ENCODE results near the gene ITPR1. TPM values are rescaled to one million over a fixed set of nuclear protein-coding genes. Genes with fewer than 3 reads are reported as not detected.

ITPR1 gene
- polyA plus RNA-seq, 6 donors from 2014 or later = 54.8 to 110 (median 87.3) TPM

DNA sequence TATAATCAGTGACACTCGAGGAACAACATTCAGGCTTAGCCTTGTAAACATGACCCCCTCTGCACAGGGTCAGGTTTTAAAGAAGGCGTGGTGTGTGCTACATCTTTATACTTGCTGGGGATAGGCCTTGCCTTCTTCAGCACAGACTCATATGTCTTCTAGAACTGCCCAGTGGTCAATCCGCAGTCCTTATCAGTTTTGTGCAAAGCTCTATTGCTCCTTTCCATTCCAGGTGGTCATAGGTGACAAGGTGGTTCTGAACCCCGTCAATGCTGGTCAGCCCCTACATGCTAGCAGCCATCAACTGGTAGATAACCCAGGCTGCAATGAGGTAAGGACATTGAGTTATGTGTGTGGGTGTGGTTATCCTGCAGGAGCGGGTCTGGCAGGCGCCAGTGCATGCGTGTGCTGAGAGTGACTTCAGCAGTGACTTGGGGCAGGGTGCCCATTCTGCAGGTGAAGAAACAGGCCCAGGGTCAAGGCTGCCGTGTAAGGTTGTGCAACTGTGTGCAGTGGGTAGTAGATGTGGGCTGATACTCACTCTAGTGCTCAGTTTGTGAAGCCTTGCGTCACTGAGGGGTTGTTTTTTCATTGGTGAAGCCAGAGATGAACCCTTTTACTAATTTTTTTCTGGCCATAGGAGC, 150.9 kb downstream of the ITPR1 start:
- Mint-ChIP-seq H3K27ac (peak overlapping the region in 1 of 6 donors; percentile 33), H3K27me3 (no peaks in the 10 kb centered on the region), H3K4me3 (peak overlapping the region in 1 of 8 donors; percentile 5), H3K36me3 (peaks cover 34 to 49% of the 10 kb centered on the region in 2 donors), H3K9me3 (no peaks in the 10 kb centered on the region), H3K4me1 (peaks cover 0 to 4% (median 0%) of the 10 kb centered on the region in 3 donors)
- no peak for ATAC-seq (ENCODE audit: low read depth in 2 of 2)
- no peak for DNase-seq

GRCh38 chr3:4644951-4645350, 151.8 kb downstream of the ITPR1 start:
- H3K4me1 Mint-ChIP-seq = peaks cover 0 to 4% (median 0%) of the 10 kb centered on the region in 3 donors
- no peak overlapping the region for H3K4me3 Mint-ChIP-seq
- ATAC-seq (ENCODE audit: low read depth in 2 of 2) (no peak), DNase-seq (no peak)
- no peaks in the 10 kb centered on the region for H3K27me3 Mint-ChIP-seq
- peaks cover 43 to 58% of the 10 kb centered on the region in 2 donors for H3K36me3 Mint-ChIP-seq
- no peak overlapping the region for H3K27ac Mint-ChIP-seq
- no peaks in the 10 kb centered on the region for H3K9me3 Mint-ChIP-seq

DNA sequence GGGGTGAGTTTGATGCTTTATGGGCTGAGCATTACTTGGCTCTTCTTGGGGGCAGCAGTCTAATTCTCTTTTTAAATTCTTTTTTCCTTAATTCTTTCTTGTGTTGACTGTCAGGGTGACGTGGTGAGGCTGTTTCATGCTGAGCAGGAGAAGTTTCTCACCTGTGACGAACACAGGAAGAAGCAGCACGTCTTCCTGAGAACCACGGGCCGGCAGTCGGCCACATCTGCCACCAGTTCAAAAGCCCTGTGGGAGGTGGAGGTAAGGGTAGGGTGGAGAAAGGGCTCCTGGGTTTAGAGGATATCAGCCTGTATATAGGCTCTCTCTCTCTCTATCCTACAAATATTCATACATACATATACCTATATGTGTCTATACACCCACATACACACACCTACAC, 152.3 kb downstream of the ITPR1 start:
- DNase-seq = no peak
- no peak for ATAC-seq (ENCODE audit: low read depth in 2 of 2)
- Mint-ChIP-seq H3K9me3 (peaks cover 0 to under 1% (median 0%) of the 10 kb centered on the region in 7 donors), H3K27ac (no peak overlapping the region), H3K4me1 (peaks cover 0 to 4% (median 0%) of the 10 kb centered on the region in 3 donors), H3K4me3 (no peak overlapping the region), H3K27me3 (no peaks in the 10 kb centered on the region), H3K36me3 (peaks cover 49 to 63% of the 10 kb centered on the region in 2 donors)

DNA sequence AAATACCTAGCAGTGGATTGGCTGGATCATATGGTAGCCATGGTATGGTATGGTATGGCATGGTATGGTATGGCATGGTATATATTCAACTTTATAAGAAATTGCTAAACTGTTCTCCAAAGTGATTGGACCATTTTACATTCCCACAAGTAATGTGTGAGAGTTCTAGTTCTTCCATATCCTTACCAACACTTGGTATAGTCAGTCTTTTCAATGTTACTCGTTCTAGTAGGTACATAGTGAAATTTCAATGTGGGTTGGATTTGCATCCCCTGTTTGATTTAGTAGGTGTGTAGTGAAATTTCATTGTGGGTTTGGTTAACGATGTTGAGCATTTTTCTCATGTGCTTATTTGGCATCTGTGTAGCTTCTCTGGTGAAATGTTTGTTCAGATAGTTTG, 154.3 kb downstream of the ITPR1 start:
- Mint-ChIP-seq H3K36me3 (peaks cover 54 to 62% of the 10 kb centered on the region in 2 donors), H3K27ac (no peak overlapping the region), H3K27me3 (no peaks in the 10 kb centered on the region), H3K4me1 (peaks cover 0 to 3% (median 0%) of the 10 kb centered on the region in 3 donors), H3K4me3 (peak overlapping the region in 1 of 8 donors; percentile 15), H3K9me3 (peaks cover 0 to 1% (median 0%) of the 10 kb centered on the region in 7 donors)
- DNase-seq (no peak), ATAC-seq (ENCODE audit: low read depth in 2 of 2) (no peak)

DNA sequence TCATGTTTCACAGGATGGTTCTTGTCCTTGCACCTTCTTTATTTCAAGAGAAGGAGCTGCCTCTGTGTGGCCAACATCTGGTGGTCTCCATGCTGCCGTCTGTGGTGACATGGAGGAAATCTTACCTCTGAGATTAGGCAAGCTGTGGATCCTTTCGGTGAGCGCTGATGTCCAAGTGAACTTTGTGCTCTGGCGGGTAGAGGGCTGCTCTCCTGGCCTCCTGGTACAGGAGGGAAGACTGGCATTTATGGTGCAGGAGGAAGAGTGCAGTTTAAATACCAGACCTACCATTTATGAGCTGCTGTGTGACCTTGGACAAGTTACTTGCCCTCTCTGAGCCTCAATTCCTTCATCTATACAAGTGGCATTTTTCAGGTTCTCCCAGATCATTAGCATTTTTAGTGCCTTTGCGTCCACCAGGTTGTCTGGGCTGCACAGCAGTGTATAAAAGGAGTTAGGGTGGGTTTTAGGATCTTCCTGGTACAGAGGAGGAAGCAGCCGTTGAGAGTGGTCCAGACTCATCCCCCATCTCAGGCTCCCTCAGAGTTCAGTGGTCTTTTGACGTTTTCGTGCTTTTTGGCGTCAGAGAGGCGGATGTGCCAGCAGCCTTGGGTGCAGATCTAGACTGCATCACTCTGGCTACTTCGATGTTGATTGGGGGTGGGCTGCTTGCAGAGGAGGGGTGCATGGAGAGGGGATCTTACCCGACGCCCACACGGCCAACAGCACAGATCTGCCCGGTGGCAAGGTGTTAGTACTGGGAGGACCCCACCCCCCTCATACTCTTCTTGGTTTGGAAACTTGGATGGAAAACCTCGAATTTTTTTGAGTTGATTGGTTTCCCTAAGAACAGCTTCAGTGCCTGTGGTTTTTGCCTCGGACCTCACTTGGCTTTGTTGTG, 162.2 kb downstream of the ITPR1 start:
- H3K9me3 Mint-ChIP-seq = peaks cover 0 to 1% (median 0%) of the 10 kb centered on the region in 7 donors
- DNase-seq (no peak), ATAC-seq (ENCODE audit: low read depth in 2 of 2) (no peak)
- no peaks in the 10 kb centered on the region for H3K27me3 Mint-ChIP-seq
- peaks cover 0 to 3% (median 0%) of the 10 kb centered on the region in 3 donors for H3K4me1 Mint-ChIP-seq
- H3K4me3 Mint-ChIP-seq = no peak overlapping the region
- H3K36me3 Mint-ChIP-seq = peaks cover 26 to 44% of the 10 kb centered on the region in 2 donors
- H3K27ac Mint-ChIP-seq = peak overlapping the region in 2 of 6 donors; percentile 18 to 44

DNA sequence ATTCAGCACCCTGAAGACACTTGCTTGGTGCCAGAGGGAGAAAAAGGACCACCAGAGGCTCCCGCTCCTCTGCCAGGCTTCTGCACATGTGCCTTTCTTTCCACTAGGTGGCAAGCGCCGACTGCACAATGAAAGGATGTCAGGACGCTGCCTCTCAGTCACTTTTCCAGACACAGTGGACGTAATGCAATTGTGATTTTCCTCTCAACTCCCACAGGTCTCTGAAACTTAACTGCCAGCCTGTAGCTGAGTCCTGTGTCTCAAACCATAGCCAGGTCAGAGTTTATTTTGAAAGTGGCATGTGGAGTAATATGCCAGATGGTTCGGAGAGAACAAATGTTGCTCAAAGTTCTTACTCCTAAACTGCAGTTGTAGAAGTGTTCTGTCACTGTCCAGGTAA, 162.9 kb downstream of the ITPR1 start:
- peaks cover 21 to 39% of the 10 kb centered on the region in 2 donors for H3K36me3 Mint-ChIP-seq
- no peaks in the 10 kb centered on the region for H3K27me3 Mint-ChIP-seq
- H3K9me3 Mint-ChIP-seq = no peaks in the 10 kb centered on the region
- peak overlapping the region in 4 of 6 donors; percentile 1 to 19 (median 10) for H3K27ac Mint-ChIP-seq
- no peak for ATAC-seq (ENCODE audit: low read depth in 2 of 2)
- H3K4me1 Mint-ChIP-seq = peaks cover 0 to 3% (median 0%) of the 10 kb centered on the region in 3 donors
- no peak for DNase-seq
- H3K4me3 Mint-ChIP-seq = no peak overlapping the region

DNA sequence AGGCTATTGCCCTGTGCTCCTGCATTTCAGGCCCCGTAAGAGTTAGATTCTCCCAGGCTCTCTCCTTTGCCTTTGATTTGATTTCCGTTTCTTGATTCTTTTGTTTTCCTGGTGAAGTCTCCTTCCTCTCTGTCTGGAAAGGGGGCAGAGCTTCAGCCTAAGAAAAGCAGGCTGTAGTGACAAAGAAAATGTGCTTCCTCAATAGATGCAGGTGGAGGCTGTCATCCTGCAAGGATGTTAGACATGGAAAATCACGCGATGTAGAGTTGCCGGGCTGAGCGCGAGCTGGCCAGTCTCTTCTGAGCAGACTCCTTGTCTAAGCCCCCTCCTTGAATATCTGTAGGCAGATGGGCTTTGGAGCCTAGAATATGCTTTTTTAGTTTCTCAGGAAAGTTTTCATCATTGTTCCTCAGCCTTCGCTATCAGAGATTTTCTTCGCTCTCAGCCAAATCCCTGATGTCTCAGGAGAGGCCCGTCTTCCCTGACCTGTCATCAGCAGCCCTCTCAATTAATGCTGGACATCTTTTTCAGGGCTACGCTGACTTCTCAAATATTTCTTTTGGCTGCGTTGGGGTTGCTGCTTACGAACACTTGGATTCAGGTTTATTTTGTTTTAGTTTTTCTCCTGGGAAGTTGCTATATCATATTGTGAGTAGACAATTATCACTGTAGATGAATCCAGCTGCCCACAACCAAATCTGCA, 163.6 kb downstream of the ITPR1 start:
- H3K27ac Mint-ChIP-seq = peak overlapping the region in 1 of 6 donors; percentile 1
- no peak for DNase-seq
- H3K4me3 Mint-ChIP-seq = no peak overlapping the region
- H3K4me1 Mint-ChIP-seq = no peaks in the 10 kb centered on the region
- H3K27me3 Mint-ChIP-seq = no peaks in the 10 kb centered on the region
- H3K36me3 Mint-ChIP-seq = peaks cover 28 to 37% of the 10 kb centered on the region in 2 donors
- no peaks in the 10 kb centered on the region for H3K9me3 Mint-ChIP-seq
- ATAC-seq (ENCODE audit: low read depth in 2 of 2) = no peak

DNA sequence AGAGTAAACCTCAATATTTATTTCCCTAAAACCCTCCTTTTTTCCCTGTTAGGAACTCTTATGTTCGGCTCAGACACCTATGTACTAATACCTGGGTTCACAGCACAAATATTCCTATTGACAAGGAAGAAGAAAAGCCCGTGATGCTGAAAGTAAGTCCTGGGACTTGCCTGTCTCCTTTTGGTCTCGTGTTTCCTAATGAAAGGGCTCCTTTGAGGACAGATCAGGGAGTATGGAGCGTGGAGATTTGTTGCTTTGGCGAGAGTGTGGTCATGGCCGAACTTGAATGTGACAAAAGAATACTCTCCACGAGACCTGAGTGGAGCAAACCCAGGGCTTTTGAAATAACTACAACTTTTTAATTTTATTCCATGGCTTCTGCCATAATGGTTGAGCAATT, 167.8 kb downstream of the ITPR1 start:
- no peak overlapping the region for H3K4me3 Mint-ChIP-seq
- H3K36me3 Mint-ChIP-seq = peaks cover 23 to 31% of the 10 kb centered on the region in 2 donors
- ATAC-seq (ENCODE audit: low read depth in 2 of 2) (no peak), DNase-seq (no peak)
- H3K9me3 Mint-ChIP-seq = no peaks in the 10 kb centered on the region
- no peaks in the 10 kb centered on the region for H3K27me3 Mint-ChIP-seq
- H3K4me1 Mint-ChIP-seq = no peaks in the 10 kb centered on the region
- peak overlapping the region in 1 of 6 donors; percentile 20 for H3K27ac Mint-ChIP-seq

GRCh38 chr3:4664412-4664811, 171.3 kb downstream of the ITPR1 start:
- Mint-ChIP-seq H3K4me1 (peaks cover 0 to 3% (median 0%) of the 10 kb centered on the region in 3 donors), H3K9me3 (no peaks in the 10 kb centered on the region), H3K36me3 (peaks cover 36 to 47% of the 10 kb centered on the region in 2 donors), H3K4me3 (no peak overlapping the region), H3K27ac (peak overlapping the region in 1 of 6 donors; percentile 13), H3K27me3 (no peaks in the 10 kb centered on the region)
- DNase-seq (no peak), ATAC-seq (ENCODE audit: low read depth in 2 of 2) (no peak)

GRCh38 chr3:4665197-4665596, 172.0 kb downstream of the ITPR1 start:
- DNase-seq (no peak), ATAC-seq (ENCODE audit: low read depth in 2 of 2) (no peak)
- H3K4me1 Mint-ChIP-seq = peaks cover 0 to 4% (median 0%) of the 10 kb centered on the region in 3 donors
- peak overlapping the region in 1 of 6 donors; percentile 19 for H3K27ac Mint-ChIP-seq
- H3K4me3 Mint-ChIP-seq = no peak overlapping the region
- H3K9me3 Mint-ChIP-seq = no peaks in the 10 kb centered on the region
- H3K36me3 Mint-ChIP-seq = peaks cover 43 to 53% of the 10 kb centered on the region in 2 donors
- no peaks in the 10 kb centered on the region for H3K27me3 Mint-ChIP-seq

DNA sequence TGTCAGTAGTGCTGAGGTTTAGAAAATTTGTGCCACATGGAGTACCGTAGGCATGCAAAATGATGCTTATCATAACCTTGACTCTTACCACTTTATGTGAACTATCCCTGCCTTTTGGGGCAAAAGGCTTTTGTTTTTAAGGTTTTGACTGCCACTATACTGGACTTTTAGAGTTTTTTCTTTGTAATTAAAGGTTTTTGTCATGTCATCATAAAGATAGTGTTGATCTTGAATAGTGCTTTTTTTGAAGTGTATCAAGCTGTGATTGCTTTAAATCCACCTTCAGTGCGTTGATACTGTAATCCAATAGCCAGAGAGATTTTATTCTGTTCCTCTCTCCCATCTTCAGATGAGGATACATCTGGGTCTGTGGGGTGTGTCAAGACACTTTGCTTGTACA, 172.9 kb downstream of the ITPR1 start:
- H3K27me3 Mint-ChIP-seq = no peaks in the 10 kb centered on the region
- H3K4me1 Mint-ChIP-seq = peaks cover 0 to 4% (median 0%) of the 10 kb centered on the region in 3 donors
- no peak for DNase-seq
- H3K4me3 Mint-ChIP-seq = no peak overlapping the region
- no peak for ATAC-seq (ENCODE audit: low read depth in 2 of 2)
- peaks cover 50 to 61% of the 10 kb centered on the region in 2 donors for H3K36me3 Mint-ChIP-seq
- peak overlapping the region in 1 of 6 donors; percentile 70 for H3K27ac Mint-ChIP-seq
- no peaks in the 10 kb centered on the region for H3K9me3 Mint-ChIP-seq

DNA sequence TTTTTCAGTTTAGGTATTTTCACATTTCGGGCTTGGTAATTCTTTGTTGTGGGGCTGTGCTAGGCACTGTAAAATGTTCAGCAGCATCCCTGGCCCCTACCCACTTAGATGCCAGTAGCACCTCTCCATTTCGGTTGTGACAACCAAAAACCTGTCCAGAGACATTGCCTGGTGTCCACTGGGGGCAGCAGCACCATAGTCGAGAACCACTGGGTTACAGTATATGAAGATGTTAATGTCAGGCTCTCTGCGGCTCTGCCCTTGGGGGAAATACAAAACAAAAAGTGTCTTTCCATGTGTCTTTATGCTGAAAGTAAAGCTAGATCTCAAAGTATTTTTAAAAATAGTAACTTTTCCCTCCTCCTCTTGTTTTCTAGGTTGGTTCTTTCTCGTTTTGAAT, 177.2 kb downstream of the ITPR1 start:
- ATAC-seq (ENCODE audit: low read depth in 2 of 2) = no peak
- Mint-ChIP-seq H3K4me1 (peaks cover 0 to 4% (median 0%) of the 10 kb centered on the region in 3 donors), H3K9me3 (no peaks in the 10 kb centered on the region), H3K27ac (peak overlapping the region in 2 of 6 donors; percentile 31 to 58), H3K4me3 (no peak overlapping the region), H3K27me3 (no peaks in the 10 kb centered on the region), H3K36me3 (peaks cover 37 to 57% of the 10 kb centered on the region in 2 donors)
- DNase-seq = no peak

DNA sequence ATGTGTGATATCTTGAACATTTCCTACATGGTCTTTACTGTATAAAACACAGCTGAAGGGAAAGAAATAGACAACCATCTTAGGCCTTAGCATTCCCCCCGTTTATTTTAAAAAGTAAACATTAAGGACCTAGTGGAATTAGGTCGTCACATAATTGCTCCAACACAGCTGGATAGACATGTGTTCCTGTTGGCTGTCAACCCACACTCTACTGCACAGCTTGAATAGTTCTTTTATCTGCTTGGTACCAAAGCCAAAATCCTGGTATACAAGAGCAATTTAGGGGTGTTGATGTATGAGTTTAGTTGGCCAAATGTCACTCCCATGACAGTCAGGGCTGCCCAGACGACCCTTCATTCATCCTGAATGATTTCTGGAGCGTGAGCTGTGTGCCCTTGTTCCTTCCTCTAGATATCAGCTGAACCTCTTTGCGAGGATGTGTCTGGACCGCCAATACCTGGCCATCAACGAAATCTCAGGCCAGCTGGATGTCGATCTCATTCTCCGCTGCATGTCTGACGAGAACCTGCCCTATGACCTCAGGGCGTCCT, 179.7 kb downstream of the ITPR1 start:
- Mint-ChIP-seq H3K4me3 (no peak overlapping the region), H3K4me1 (peaks cover 0 to 4% (median 0%) of the 10 kb centered on the region in 3 donors), H3K27ac (peak overlapping the region in 1 of 6 donors; percentile 70), H3K27me3 (no peaks in the 10 kb centered on the region), H3K36me3 (peaks cover 55 to 61% of the 10 kb centered on the region in 2 donors), H3K9me3 (no peaks in the 10 kb centered on the region)
- ATAC-seq (ENCODE audit: low read depth in 2 of 2) = no peak
- no peak for DNase-seq

Measured in naive B cell (primary cell).